ENCODE measurements around the gene EDA. TPM values are rescaled to one million over a fixed set of nuclear protein-coding genes. Genes with fewer than 3 reads are reported as not detected.

EDA gene
- total RNA-seq, 1 experiment from 2014 or later = 0.98 TPM

GRCh38 chrX:69705818-69706217 is 89.9 kb downstream of the EDA start:
- H3K4me3 ChIP-seq (ENCODE audit: low read depth, low read length) = no peak overlapping the region
- POLR2A ChIA-PET = no interaction called here

GRCh38 chrX:69718102-69718501 is 102.2 kb downstream of the EDA start:
- H3K4me3 ChIP-seq (ENCODE audit: low read depth, low read length) = no peak overlapping the region
- POLR2A ChIA-PET = no interaction called here
- BruUV-seq (replicated peaks) = no TSS peak
- intact Hi-C loops (cut with micrococcal nuclease; ENCODE audit: unreplicated experiment) = no loop called here
- Mint-ChIP-seq H3K27me3 (ENCODE audit: insufficient read depth, unreplicated experiment) (no peaks in the 10 kb centered on the region), H3K4me1 (ENCODE audit: low read depth, unreplicated experiment) (no peaks in the 10 kb centered on the region), H3K4me3 (ENCODE audit: unreplicated experiment) (no peak overlapping the region), H3K36me3 (ENCODE audit: insufficient read depth, unreplicated experiment) (no peaks in the 10 kb centered on the region), H3K27ac (ENCODE audit: unreplicated experiment) (no peak overlapping the region), H3K9me3 (ENCODE audit: unreplicated experiment) (no peaks in the 10 kb centered on the region)
- H3K4me1 ChIP-seq = no peaks in the 10 kb centered on the region
- no peak for TF ChIP-seq CTCF (IDR thresholded peaks at IDR 0.05; ENCODE audit: insufficient read depth in 1 of 2, low read depth in 1 of 2, low read length in 1 of 2, severe bottlenecking in 1 of 2, unreplicated experiment in 1 of 2)
- no peak for DNase-seq
- no peaks in the 10 kb centered on the region for H3K9me3 ChIP-seq
- H3K36me3 ChIP-seq (ENCODE audit: control insufficient read depth, insufficient read depth, low read length) = no peaks in the 10 kb centered on the region
- H3K27me3 ChIP-seq (replicated peaks; ENCODE audit: control insufficient read depth, insufficient read depth, low read length) = no peaks in the 10 kb centered on the region
- CTCF ChIA-PET = no interaction called here

More at GRCh38 chrX:69705818-69706217, 89.9 kb downstream of the EDA start:
- BruUV-seq (replicated peaks) = no TSS peak
- peaks cover 3% of the 10 kb centered on the region for H3K9me3 Mint-ChIP-seq (ENCODE audit: unreplicated experiment)
- no peak for TF ChIP-seq CTCF (IDR thresholded peaks at IDR 0.05; ENCODE audit: insufficient read depth in 1 of 2, low read depth in 1 of 2, low read length in 1 of 2, severe bottlenecking in 1 of 2, unreplicated experiment in 1 of 2)
- intact Hi-C loops (cut with micrococcal nuclease; ENCODE audit: unreplicated experiment) = no loop called here
- no peaks in the 10 kb centered on the region for H3K36me3 Mint-ChIP-seq (ENCODE audit: insufficient read depth, unreplicated experiment)
- Histone ChIP-seq H3K36me3 (ENCODE audit: control insufficient read depth, insufficient read depth, low read length) (no peaks in the 10 kb centered on the region), H3K9me3 (no peaks in the 10 kb centered on the region), H3K4me1 (no peaks in the 10 kb centered on the region), H3K27me3 (replicated peaks; ENCODE audit: control insufficient read depth, insufficient read depth, low read length) (no peaks in the 10 kb centered on the region)
- CTCF ChIA-PET = no interaction called here
- H3K27ac Mint-ChIP-seq (ENCODE audit: unreplicated experiment) = no peak overlapping the region
- H3K4me1 Mint-ChIP-seq (ENCODE audit: low read depth, unreplicated experiment) = no peaks in the 10 kb centered on the region
- H3K27me3 Mint-ChIP-seq (ENCODE audit: insufficient read depth, unreplicated experiment) = no peaks in the 10 kb centered on the region
- no peak for DNase-seq
- no peak overlapping the region for H3K4me3 Mint-ChIP-seq (ENCODE audit: unreplicated experiment)

DNA sequence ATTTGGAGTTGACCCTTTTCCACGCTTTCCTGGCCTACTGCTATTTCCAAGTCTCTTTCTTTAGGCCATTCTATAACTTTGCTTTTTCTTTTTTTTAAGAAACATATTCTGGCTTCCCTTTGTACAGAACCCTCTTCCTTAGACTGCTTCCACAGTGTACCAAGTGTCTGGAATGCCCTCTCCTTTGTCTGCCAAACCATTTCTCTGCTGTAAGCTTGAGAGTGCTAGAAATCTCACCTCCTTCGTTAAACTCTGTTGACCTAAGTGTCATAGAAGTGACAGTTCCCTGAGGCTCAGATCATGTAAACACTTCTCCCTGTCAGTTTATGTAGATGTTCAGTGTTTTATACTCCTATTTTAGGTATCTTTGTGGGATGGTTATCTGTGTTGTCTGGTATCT is 108.4 kb downstream of the EDA start:
- intact Hi-C loops (cut with micrococcal nuclease; ENCODE audit: unreplicated experiment) = no loop called here
- no peaks in the 10 kb centered on the region for H3K9me3 ChIP-seq
- no peaks in the 10 kb centered on the region for H3K9me3 Mint-ChIP-seq (ENCODE audit: unreplicated experiment)
- no peak overlapping the region for H3K4me3 ChIP-seq (ENCODE audit: low read depth, low read length)
- H3K4me1 ChIP-seq = no peaks in the 10 kb centered on the region
- no peaks in the 10 kb centered on the region for H3K36me3 ChIP-seq (ENCODE audit: control insufficient read depth, insufficient read depth, low read length)
- TF ChIP-seq CTCF (IDR thresholded peaks at IDR 0.05; ENCODE audit: insufficient read depth in 1 of 2, low read depth in 1 of 2, low read length in 1 of 2, severe bottlenecking in 1 of 2, unreplicated experiment in 1 of 2) = no peak
- no peaks in the 10 kb centered on the region for H3K36me3 Mint-ChIP-seq (ENCODE audit: insufficient read depth, unreplicated experiment)
- DNase-seq = no peak
- H3K4me1 Mint-ChIP-seq (ENCODE audit: low read depth, unreplicated experiment) = no peaks in the 10 kb centered on the region
- no TSS peak for BruUV-seq (replicated peaks)
- no peak overlapping the region for H3K27ac Mint-ChIP-seq (ENCODE audit: unreplicated experiment)
- CTCF ChIA-PET = no interaction called here
- no peaks in the 10 kb centered on the region for H3K27me3 ChIP-seq (replicated peaks; ENCODE audit: control insufficient read depth, insufficient read depth, low read length)
- H3K27me3 Mint-ChIP-seq (ENCODE audit: insufficient read depth, unreplicated experiment) = no peaks in the 10 kb centered on the region
- no peak overlapping the region for H3K4me3 Mint-ChIP-seq (ENCODE audit: unreplicated experiment)
- POLR2A ChIA-PET = no interaction called here

Data from Caco-2 (cell line).